ENCODE measurements around the gene MYH7B.

The MYH7B gene

GRCh38 chr20:34995192-34995591 is 39.5 kb downstream of the MYH7B start:
- Histone ChIP-seq H3K4me3 (ENCODE audit: low read depth, low read length) (no peak overlapping the region), H3K27me3 (no peaks in the 10 kb centered on the region), H3K36me3 (peaks cover 14% of the 10 kb centered on the region), H3K9me3 (no peaks in the 10 kb centered on the region), H3K4me1 (peaks cover 4% of the 10 kb centered on the region; the same call in 1 of the 2 replicates)
- TF ChIP-seq, protein P1, sequence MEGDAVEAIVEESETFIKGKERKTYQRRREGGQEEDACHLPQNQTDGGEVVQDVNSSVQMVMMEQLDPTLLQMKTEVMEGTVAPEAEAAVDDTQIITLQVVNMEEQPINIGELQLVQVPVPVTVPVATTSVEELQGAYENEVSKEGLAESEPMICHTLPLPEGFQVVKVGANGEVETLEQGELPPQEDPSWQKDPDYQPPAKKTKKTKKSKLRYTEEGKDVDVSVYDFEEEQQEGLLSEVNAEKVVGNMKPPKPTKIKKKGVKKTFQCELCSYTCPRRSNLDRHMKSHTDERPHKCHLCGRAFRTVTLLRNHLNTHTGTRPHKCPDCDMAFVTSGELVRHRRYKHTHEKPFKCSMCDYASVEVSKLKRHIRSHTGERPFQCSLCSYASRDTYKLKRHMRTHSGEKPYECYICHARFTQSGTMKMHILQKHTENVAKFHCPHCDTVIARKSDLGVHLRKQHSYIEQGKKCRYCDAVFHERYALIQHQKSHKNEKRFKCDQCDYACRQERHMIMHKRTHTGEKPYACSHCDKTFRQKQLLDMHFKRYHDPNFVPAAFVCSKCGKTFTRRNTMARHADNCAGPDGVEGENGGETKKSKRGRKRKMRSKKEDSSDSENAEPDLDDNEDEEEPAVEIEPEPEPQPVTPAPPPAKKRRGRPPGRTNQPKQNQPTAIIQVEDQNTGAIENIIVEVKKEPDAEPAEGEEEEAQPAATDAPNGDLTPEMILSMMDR (IDR thresholded peaks at IDR 0.05; ENCODE audit: low read depth, low read length) = no peak
- DNase-seq = no peak

GRCh38 chr20:34995696-34996095 is 40.0 kb downstream of the MYH7B start:
- no peaks in the 10 kb centered on the region for H3K9me3 ChIP-seq
- H3K36me3 ChIP-seq = peaks cover 17% of the 10 kb centered on the region
- H3K4me3 ChIP-seq (ENCODE audit: low read depth, low read length) = no peak overlapping the region
- TF ChIP-seq, protein P1 (IDR thresholded peaks at IDR 0.05; ENCODE audit: low read depth, low read length) = no peak
- peaks cover 4% of the 10 kb centered on the region; the same call in 1 of the 2 replicates for H3K4me1 ChIP-seq
- DNase-seq = no peak
- no peaks in the 10 kb centered on the region for H3K27me3 ChIP-seq

GRCh38 chr20:34996243-34997028 is 40.8 kb downstream of the MYH7B start:
- DNase-seq = no peak
- Histone ChIP-seq H3K9me3 (no peaks in the 10 kb centered on the region), H3K4me3 (ENCODE audit: low read depth, low read length) (no peak overlapping the region), H3K36me3 (peaks cover 18% of the 10 kb centered on the region), H3K27me3 (no peaks in the 10 kb centered on the region), H3K4me1 (peaks cover 4% of the 10 kb centered on the region; the same call in 1 of the 2 replicates)
- TF ChIP-seq, protein P1 (IDR thresholded peaks at IDR 0.05; ENCODE audit: low read depth, low read length) = no peak

DNA sequence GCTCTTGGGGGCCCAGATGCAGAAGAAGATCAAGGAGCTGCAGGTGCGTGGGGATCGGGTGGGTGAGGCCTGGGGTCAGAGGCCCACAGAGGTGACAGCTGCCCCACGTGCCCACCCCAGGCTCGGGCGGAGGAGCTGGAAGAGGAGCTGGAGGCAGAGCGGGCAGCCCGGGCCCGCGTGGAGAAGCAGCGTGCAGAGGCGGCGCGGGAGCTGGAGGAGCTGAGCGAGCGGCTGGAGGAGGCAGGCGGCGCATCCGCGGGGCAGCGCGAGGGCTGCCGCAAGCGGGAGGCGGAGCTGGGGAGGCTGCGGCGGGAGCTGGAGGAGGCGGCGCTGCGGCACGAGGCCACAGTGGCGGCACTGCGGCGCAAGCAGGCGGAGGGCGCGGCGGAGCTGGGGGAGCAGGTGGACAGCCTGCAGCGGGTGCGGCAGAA is 41.5 kb downstream of the MYH7B start:
- no peak overlapping the region for H3K4me3 ChIP-seq (ENCODE audit: low read depth, low read length)
- peaks cover 24% of the 10 kb centered on the region for H3K36me3 ChIP-seq
- no peaks in the 10 kb centered on the region for H3K27me3 ChIP-seq
- H3K4me1 ChIP-seq = peaks cover 4% of the 10 kb centered on the region; the same call in 1 of the 2 replicates
- TF ChIP-seq, protein P1 (IDR thresholded peaks at IDR 0.05; ENCODE audit: low read depth, low read length) = no peak
- DNase-seq = peak; percentile 84
- no peaks in the 10 kb centered on the region for H3K9me3 ChIP-seq

DNA sequence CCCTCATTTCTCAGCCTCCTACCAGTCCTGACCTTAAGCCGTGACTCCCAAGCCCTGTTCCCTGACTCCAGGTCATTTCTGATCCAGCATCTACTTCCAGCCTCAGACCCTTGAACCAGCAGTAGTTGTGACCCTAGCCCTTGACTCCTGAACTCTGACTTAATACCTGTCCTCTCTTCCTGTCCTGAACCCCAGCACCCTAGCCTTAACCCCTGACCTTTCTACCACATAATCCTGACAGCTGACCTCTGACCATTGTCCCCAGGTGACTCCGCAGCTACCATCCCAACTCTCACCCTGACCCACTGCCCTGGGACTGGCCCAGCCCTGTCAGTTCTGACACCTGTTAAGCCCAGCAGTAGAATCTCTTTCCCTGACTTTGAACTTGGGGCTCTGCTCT is 42.1 kb downstream of the MYH7B start:
- Histone ChIP-seq H3K36me3 (peaks cover 28% of the 10 kb centered on the region), H3K9me3 (no peaks in the 10 kb centered on the region), H3K27me3 (no peaks in the 10 kb centered on the region), H3K4me3 (ENCODE audit: low read depth, low read length) (no peak overlapping the region), H3K4me1 (peaks cover 4% of the 10 kb centered on the region; the same call in 1 of the 2 replicates)
- DNase-seq = no peak
- TF ChIP-seq, protein P1 (IDR thresholded peaks at IDR 0.05; ENCODE audit: low read depth, low read length) = no peak

GRCh38 chr20:34998331-34998950 is 42.8 kb downstream of the MYH7B start:
- Histone ChIP-seq H3K4me3 (ENCODE audit: low read depth, low read length) (no peak overlapping the region), H3K36me3 (peaks cover 34% of the 10 kb centered on the region), H3K9me3 (no peaks in the 10 kb centered on the region), H3K4me1 (peaks cover 4% of the 10 kb centered on the region; the same call in 1 of the 2 replicates), H3K27me3 (no peaks in the 10 kb centered on the region)
- TF ChIP-seq, protein P1 (IDR thresholded peaks at IDR 0.05; ENCODE audit: low read depth, low read length) = peak; percentile 17; the same call in 1 of the 2 replicates
- DNase-seq = no peak
